Thoracic aorta (tissue), 2 donors: ENCODE results near the gene RALGAPA2. TPM values are rescaled to one million over a fixed set of nuclear protein-coding genes. Genes with fewer than 3 reads are reported as not detected.

Experiments used
- ATAC-seq: fragments of 150-250 bp; one replicate; pipeline ENCODE4 v1.8.0; 2017; ENCODE audit warnings: low read depth; ENCODE audit not compliant: insufficient number of reproducible peaks, low FRiP score
- DNase-seq: peaks from one replicate; pipeline ENCODE4 v3.0.0-alpha.2; 2020; ENCODE audit warnings: low spot score
- H3K27ac ChIP-seq, 2 donors: fragments of 200-600 bp; sonication (generic); 1 replicate in 1 of 2; 2 replicates in 1 of 2; pipeline ENCODE4 v1.5.1; 2016; ENCODE audit warnings: mild to moderate bottlenecking in 2 of 2, moderate library complexity in 2 of 2
- H3K27me3 ChIP-seq: fragments of 200-600 bp; sonication (generic); replicated peaks from 2 replicates; pipeline ENCODE4 v1.6.0; 2016; ENCODE audit warnings: mild to moderate bottlenecking; ENCODE audit not compliant: insufficient read depth
- H3K36me3 ChIP-seq: fragments of 200-600 bp; sonication (generic); one replicate; pipeline ENCODE4 v1.5.1; 2016
- H3K4me1 ChIP-seq, 2 donors: fragments of 200-600 bp; sonication (generic); 1 replicate in 1 of 2; 2 replicates in 1 of 2; pipeline versions ENCODE4 v1.5.1 to v1.6.0; 2016; ENCODE audit warnings: low read depth in 2 of 2, mild to moderate bottlenecking in 1 of 2; ENCODE audit not compliant: control insufficient read depth in 1 of 2
- H3K4me3 ChIP-seq: fragments of 200-600 bp; sonication (generic); 2 replicates; pipeline ENCODE4 v1.5.1; 2016; ENCODE audit warnings: mild to moderate bottlenecking
- H3K9me3 ChIP-seq: fragments of 200-600 bp; sonication (generic); 2 replicates; pipeline ENCODE4 v1.5.1; 2016
- total RNA-seq, 2 donors: library from RNA; depleted of rRNA; stranded (reverse); fragments of >200 nt; gene quantifications; one replicate each; pipeline versions ENCODE4 v1.1.0 to v1.2.3, GENCODE V29; 2016
- TF ChIP-seq, protein P1 (sequence below): fragments of 200-600 bp; sonication (generic); IDR thresholded peaks from one replicate; pipeline ENCODE4 v1.5.1; 2019; ENCODE audit warnings: antibody characterized with exemption

RALGAPA2 gene
- total RNA-seq, 2 donors from 2014 or later: 20.3 to 48.3 TPM

GRCh38 chr20:20390393-20390792, 322.1 kb downstream of the RALGAPA2 start:
- Histone ChIP-seq H3K4me1 (no peaks in the 10 kb centered on the region), H3K36me3 (peaks cover 9% of the 10 kb centered on the region), H3K4me3 (no peak overlapping the region), H3K27ac (no peak overlapping the region), H3K9me3 (no peaks in the 10 kb centered on the region), H3K27me3 (no peaks in the 10 kb centered on the region)
- TF ChIP-seq, protein P1, sequence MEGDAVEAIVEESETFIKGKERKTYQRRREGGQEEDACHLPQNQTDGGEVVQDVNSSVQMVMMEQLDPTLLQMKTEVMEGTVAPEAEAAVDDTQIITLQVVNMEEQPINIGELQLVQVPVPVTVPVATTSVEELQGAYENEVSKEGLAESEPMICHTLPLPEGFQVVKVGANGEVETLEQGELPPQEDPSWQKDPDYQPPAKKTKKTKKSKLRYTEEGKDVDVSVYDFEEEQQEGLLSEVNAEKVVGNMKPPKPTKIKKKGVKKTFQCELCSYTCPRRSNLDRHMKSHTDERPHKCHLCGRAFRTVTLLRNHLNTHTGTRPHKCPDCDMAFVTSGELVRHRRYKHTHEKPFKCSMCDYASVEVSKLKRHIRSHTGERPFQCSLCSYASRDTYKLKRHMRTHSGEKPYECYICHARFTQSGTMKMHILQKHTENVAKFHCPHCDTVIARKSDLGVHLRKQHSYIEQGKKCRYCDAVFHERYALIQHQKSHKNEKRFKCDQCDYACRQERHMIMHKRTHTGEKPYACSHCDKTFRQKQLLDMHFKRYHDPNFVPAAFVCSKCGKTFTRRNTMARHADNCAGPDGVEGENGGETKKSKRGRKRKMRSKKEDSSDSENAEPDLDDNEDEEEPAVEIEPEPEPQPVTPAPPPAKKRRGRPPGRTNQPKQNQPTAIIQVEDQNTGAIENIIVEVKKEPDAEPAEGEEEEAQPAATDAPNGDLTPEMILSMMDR: no peak
- DNase-seq (no peak), ATAC-seq (no peak)

- Histone ChIP-seq H3K9me3 (no peaks in the 10 kb centered on the region), H3K4me3 (no peak overlapping the region), H3K36me3 (no peaks in the 10 kb centered on the region), H3K27me3 (no peaks in the 10 kb centered on the region), H3K27ac (no peak overlapping the region), H3K4me1 (no peaks in the 10 kb centered on the region)
- TF ChIP-seq, protein P1: no peak
- DNase-seq: no peak
- no peak for ATAC-seq
Measured at GRCh38 chr20:20386192-20386591, 326.3 kb downstream of the RALGAPA2 start.

DNA sequence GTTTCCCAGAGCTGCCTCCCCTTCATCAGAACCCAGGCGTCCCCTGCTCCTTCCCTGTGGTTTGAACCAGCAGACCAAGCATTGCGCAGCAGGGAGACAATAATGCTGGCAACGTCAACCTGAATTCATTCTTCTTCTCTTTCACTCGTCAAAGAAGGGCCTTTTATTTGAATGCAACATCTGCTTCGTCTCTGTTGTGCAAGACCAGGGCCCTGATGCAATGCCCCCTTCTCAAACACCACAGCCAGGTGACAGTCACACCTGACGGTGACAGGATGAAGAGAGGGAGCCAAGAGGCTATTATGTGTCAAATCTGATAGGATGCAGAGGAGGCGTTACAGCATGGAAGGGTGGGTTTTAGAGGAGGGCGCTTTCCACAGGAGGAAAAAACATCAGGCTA, 336.6 kb downstream of the RALGAPA2 start:
- no peaks in the 10 kb centered on the region for H3K27me3 ChIP-seq
- no peaks in the 10 kb centered on the region for H3K36me3 ChIP-seq

DNA sequence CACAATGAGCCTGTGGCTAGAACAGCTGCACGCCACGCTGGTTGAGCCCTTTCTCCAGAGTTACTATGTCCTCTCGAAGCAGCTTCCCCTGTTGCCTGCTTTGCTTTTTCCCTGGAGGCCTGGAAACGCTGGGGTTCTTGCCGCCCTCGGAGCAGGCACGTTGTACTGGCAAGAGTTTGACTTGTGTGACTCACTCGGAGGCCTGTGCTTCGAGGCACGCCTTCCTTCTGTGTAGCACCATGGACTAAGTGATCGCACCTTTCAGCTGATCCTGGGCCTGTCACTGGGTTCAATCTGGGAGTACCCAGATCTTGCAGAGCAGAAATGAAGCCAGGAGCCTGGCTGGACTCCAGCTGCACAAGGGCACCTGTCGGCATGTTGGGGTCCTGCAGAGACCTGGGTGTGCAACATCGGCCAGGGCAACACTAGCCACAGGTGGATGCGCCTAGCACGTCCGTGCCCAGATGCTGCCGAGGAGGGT, 339.3 kb downstream of the RALGAPA2 start:
- Histone ChIP-seq H3K4me1 (peaks cover 0 to 11% of the 10 kb centered on the region in 2 donors), H3K9me3 (no peaks in the 10 kb centered on the region), H3K27me3 (no peaks in the 10 kb centered on the region), H3K36me3 (no peaks in the 10 kb centered on the region), H3K27ac (no peak overlapping the region), H3K4me3 (no peak overlapping the region)
- TF ChIP-seq, protein P1: no peak
- no peak for DNase-seq
- no peak for ATAC-seq

More for the DNA sequence above, 336.6 kb downstream of the RALGAPA2 start:
- TF ChIP-seq, protein P1: no peak
- Histone ChIP-seq H3K27ac (no peak overlapping the region), H3K4me1 (no peaks in the 10 kb centered on the region), H3K4me3 (no peak overlapping the region), H3K9me3 (no peaks in the 10 kb centered on the region)
- ATAC-seq: no peak
- DNase-seq: no peak

GRCh38 chr20:20371681-20372080, 340.8 kb downstream of the RALGAPA2 start:
- H3K4me1 ChIP-seq: peaks cover 5 to 25% of the 10 kb centered on the region in 2 donors
- H3K27me3 ChIP-seq: no peaks in the 10 kb centered on the region
- no peak for DNase-seq
- H3K36me3 ChIP-seq: no peaks in the 10 kb centered on the region
- ATAC-seq: no peak
- TF ChIP-seq, protein P1: no peak
- no peak overlapping the region for H3K27ac ChIP-seq
- no peak overlapping the region for H3K4me3 ChIP-seq
- no peaks in the 10 kb centered on the region for H3K9me3 ChIP-seq
